GM19455 (cell line): Measurements from ENCODE around the gene DHRS1.
"Not testable (repeated sequence)": the region's sequence is repeated elsewhere in the genome, so short reads cannot be mapped to it uniquely, and the experiment has no call there.

Experiments
- ATAC-seq: cut with Tn5 transposase; IDR thresholded peaks from one replicate; pipeline ENCODE4 v1.9.1; 2021; ENCODE audit not compliant: unreplicated experiment

DHRS1 gene

GRCh38 chr14:24329073-24329663, 29.6 kb upstream of the DHRS1 start:
- no peak for ATAC-seq

GRCh38 chr14:24327914-24328313, 28.3 kb upstream of the DHRS1 start:
- not testable (repeated sequence) for ATAC-seq

DNA sequence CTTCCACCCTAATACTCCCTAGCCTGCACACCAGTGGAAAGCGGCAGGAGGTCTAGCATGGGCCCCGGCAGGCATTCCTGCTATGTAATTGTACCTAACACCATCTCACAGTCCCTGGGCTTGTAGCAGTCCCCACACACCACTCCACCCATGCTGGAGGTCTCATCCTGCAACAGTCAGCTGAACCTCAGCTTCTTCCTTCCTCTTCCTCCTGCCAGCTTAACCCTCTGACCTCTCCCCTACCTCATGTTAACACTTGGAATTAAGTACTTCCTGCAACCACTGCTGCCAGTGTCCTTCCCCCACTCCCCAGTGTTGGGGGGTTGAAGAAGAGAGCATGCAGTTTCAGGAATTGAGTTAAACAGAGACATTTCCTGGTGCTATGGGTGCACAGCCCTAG, 27.7 kb upstream of the DHRS1 start:
- ATAC-seq, result no peak

DNA sequence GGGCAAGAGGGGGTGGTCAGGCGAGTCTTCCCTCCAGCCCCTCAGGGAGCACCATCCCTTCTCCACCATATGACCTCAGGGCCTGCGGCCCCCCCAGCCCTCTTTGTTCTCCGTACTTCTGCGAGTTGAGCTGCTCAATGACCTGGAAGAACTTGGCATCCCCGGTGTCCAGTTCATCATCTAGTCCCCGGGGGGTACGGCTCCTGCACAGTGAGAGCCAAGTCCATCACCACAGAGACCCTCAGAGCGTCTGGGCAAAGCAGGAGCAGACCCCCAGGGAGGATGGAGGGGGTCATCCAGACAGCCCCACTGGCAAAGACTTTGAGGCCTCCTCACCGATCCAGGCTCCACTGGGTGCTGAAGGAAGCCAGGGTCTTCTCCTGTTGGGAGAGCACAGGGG, 26.4 kb upstream of the DHRS1 start:
- no peak for ATAC-seq

DNA sequence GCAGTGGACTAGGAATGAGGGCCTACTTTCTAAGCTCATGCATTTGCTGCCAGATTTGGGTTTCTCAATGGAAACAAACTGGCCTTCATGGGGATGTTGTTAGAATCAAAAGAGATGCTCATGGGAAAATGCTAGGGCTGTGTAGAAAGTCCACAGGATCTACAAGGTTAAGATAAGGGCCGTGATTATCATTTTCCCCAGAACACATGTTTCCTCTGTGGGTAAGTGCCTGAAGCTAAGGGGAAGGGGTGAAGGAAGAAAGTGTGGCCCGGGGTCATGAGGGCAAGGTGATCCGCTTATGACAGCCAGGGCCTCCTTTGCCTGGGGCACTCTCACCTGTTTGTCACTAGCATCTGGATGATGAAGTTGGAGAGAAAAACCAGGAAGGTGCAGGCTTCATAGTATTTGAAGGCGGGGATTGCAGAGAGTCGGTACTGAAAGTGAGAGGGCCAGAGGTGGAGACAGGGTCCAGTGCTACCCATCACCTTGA, 25.5 kb upstream of the DHRS1 start:
- no peak for ATAC-seq

DNA sequence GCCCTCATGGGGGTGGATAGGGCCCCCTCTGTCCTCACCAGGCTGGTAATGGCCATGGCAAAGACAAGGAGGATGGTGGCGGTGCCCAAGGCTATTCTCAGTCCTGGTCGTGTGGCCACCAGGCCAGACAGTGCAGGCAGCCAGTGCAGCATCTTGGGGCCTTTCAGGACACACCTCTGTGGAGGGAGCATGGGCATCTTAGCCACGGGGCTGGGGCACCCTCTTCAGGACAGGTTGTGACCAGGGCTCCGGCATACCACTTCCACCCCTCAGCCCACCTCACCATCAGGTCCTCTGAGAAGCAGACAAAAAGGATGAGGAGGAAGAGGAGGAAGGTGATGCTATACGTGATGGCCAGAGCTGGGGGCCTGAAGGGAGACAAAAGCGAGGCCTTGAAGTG, 24.4 kb upstream of the DHRS1 start:
- no peak for ATAC-seq

DNA sequence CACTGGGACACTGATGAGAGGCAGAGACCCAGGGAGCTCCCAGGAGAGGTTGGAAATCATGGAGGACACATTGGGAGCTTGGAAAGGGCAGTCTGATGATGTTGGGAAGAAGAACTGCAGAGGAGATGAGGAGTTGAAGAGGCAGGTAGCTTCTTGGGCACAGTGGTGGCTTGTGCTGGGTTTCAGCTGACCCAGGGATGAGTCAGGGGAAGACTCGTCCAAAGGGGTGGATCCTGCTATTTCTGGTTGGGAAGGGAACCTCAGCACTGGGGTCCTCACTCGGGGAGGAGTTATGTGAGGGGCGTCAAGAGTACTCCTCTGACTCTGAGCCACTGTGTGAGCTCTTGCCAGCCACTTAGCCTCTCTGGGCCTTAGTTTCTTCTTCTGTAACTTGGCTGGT, 23.8 kb upstream of the DHRS1 start:
- no peak for ATAC-seq

GRCh38 chr14:24322672-24323071, 23.1 kb upstream of the DHRS1 start:
- ATAC-seq, result no peak

DNA sequence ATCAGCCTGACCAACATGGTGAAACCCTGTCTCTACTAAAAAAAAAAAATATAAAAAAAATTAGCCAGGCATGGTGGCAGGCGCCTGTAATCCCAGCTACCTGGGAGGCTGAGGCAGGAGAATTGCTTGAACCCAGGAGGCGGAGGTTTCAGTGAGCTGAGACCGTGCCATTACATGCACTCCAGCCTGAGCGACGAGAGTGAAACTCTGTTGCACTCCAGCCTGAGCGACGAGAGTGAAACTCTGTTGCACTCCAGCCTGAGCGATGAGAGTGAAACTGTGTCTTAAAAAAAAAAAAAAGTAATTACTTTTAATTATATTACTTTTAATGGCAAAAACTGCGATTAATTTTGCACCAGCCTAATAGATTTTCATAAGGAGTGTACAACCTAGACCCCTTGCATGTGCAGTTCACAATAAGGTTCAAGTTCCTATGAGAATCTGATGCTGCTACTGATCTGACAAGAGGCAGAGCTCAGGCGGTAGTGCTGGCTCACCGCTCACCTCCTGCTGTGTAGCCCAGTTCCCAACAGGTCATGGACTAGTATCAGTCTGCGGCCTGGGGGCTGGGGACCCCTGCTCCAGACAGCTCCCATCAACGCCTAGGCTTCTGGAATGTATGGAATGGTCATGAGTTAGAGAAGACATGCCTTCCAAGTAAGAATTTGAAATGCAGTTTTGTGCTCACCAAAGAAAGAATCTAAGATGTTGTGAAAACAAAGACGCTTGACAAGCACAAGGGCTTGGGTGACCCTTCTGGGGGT, 21.8 kb upstream of the DHRS1 start:
- no peak for ATAC-seq

DNA sequence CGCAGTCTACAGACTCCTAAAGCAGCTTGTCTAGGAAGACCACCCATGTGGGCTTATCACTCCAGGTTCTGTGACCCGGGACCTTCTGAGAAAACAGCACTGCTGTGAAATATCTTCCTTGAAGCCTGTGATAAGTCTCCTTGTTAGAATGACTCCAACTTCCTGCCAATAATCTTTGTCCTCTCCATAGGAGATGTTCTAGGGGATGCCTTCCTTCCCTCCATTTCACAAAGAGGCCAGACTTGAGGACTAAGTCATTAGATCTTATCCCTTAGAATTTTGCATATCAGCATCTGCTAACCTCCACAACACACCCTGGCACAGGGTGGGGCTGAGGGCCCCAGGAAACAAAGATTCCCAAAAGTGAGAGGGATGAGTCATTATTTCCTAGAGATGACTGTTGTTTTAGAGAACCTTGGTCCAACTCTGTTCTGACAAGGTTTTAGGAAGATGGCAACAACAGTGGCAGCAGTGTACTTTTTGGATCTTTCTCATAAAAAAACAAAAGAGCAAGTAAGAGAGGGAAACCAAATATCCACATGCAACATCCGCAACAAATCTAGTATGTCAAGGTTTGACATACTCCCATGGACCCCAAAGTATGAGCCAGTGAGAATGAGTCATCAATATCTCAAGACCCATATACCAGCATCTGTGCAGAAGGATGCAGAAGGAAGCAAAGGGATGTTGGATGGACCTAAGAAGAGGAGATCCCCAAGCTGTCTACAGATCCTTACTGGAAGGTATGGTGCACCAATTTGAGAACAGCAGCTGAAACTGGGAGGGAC, 17.8 kb upstream of the DHRS1 start:
- ATAC-seq, result no peak

GRCh38 chr14:24316597-24316950, 17.0 kb upstream of the DHRS1 start:
- no peak for ATAC-seq

DNA sequence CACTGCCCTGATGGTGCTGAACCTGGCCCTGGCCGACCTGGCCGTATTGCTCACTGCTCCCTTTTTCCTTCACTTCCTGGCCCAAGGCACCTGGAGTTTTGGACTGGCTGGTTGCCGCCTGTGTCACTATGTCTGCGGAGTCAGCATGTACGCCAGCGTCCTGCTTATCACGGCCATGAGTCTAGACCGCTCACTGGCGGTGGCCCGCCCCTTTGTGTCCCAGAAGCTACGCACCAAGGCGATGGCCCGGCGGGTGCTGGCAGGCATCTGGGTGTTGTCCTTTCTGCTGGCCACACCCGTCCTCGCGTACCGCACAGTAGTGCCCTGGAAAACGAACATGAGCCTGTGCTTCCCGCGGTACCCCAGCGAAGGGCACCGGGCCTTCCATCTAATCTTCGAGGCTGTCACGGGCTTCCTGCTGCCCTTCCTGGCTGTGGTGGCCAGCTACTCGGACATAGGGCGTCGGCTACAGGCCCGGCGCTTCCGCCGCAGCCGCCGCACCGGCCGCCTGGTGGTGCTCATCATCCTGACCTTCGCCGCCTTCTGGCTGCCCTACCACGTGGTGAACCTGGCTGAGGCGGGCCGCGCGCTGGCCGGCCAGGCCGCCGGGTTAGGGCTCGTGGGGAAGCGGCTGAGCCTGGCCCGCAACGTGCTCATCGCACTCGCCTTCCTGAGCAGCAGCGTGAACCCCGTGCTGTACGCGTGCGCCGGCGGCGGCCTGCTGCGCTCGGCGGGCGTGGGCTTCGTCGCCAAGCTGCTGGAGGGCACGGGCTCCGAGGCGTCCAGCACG, 16.4 kb upstream of the DHRS1 start:
- ATAC-seq, result no peak

GRCh38 chr14:24315243-24315806, 15.7 kb upstream of the DHRS1 start:
- ATAC-seq, result no peak

- no peak for ATAC-seq
These were observed 15.0 kb upstream of the DHRS1 start for GRCh38 chr14:24314377-24315193.

DNA sequence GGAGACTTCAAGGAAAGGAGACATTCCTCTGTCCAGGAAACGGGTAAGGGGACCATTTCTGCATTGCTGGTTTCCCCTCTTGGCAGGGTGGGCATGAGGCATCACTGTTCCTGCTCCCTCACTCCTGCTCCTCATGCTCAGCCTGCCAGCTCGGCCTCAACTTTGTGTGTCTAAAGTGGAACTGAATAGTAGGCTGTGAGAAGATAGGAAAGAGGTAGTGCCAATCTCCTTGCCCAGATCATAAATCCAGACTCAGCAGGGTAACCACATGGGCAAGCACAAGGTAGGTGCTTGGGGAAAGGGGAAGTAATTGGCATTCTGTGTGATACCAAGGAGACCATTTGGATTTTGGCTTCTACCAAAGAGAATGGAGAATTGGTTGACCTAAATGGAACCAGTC, 14.3 kb upstream of the DHRS1 start:
- no peak for ATAC-seq

- ATAC-seq, result no peak
These were observed 13.3 kb upstream of the DHRS1 start for GRCh38 chr14:24312736-24313507.

- ATAC-seq, result no peak
These were observed 12.4 kb upstream of the DHRS1 start for GRCh38 chr14:24311837-24312615.
